Osteocyte (in vitro differentiated cells): ENCODE measurements around the gene LPIN3. TPM values are rescaled to one million over a fixed set of nuclear protein-coding genes. Genes with fewer than 3 reads are reported as not detected.

Source experiments
- DNase-seq: peaks from one replicate; pipeline ENCODE4 v3.0.0; 2021; ENCODE audit warnings: mixed read lengths; ENCODE audit not compliant: unreplicated experiment; ENCODE audit errors: extremely low spot score
- H3K27ac Mint-ChIP-seq: one replicate; pipeline ENCODE4 v1.8.0; 2021; ENCODE audit warnings: mild to moderate bottlenecking, mixed read lengths; ENCODE audit not compliant: unreplicated experiment
- H3K27me3 Mint-ChIP-seq: one replicate; pipeline ENCODE4 v1.8.0; 2021; ENCODE audit warnings: mixed read lengths; ENCODE audit not compliant: unreplicated experiment
- H3K36me3 Mint-ChIP-seq: one replicate; pipeline ENCODE4 v1.8.0; 2021; ENCODE audit warnings: mixed read lengths; ENCODE audit not compliant: unreplicated experiment
- H3K4me1 Mint-ChIP-seq: one replicate; pipeline ENCODE4 v1.8.0; 2021; ENCODE audit warnings: mixed read lengths; ENCODE audit not compliant: unreplicated experiment
- H3K4me3 Mint-ChIP-seq: one replicate; pipeline ENCODE4 v1.8.0; 2021; ENCODE audit warnings: mild to moderate bottlenecking, moderate library complexity, mixed read lengths; ENCODE audit not compliant: unreplicated experiment
- H3K9me3 Mint-ChIP-seq: one replicate; pipeline ENCODE4 v1.8.0; 2021; ENCODE audit warnings: mixed read lengths; ENCODE audit not compliant: unreplicated experiment
- CTCF ChIP-seq: fragments of 200-600 bp; sonication (generic); IDR thresholded peaks from 2 replicates; pipeline ENCODE4 v1.5.0; 2021; ENCODE audit warnings: antibody characterized with exemption, mild to moderate bottlenecking, moderate library complexity
- total RNA-seq: library from RNA; stranded (reverse); gene quantifications from 2 replicates; pipeline ENCODE4 v1.2.1, GENCODE V29; 2021

Gene LPIN3
- total RNA-seq, 1 donor from 2014 or later = 2.9 TPM

GRCh38 chr20:41300886-41301285, 39.7 kb upstream of the LPIN3 start:
- Mint-ChIP-seq H3K4me1 (peaks cover 5% of the 10 kb centered on the region), H3K9me3 (no peaks in the 10 kb centered on the region), H3K36me3 (no peaks in the 10 kb centered on the region), H3K27ac (no peak overlapping the region), H3K4me3 (no peak overlapping the region), H3K27me3 (no peaks in the 10 kb centered on the region)
- no peak for TF ChIP-seq CTCF
- DNase-seq = no peak

GRCh38 chr20:41304002-41304401, 36.6 kb upstream of the LPIN3 start:
- Mint-ChIP-seq H3K36me3 (no peaks in the 10 kb centered on the region), H3K9me3 (no peaks in the 10 kb centered on the region), H3K4me3 (no peak overlapping the region), H3K27ac (no peak overlapping the region), H3K27me3 (no peaks in the 10 kb centered on the region), H3K4me1 (peaks cover 14% of the 10 kb centered on the region)
- no peak for TF ChIP-seq CTCF
- DNase-seq = no peak

- Mint-ChIP-seq H3K9me3 (no peaks in the 10 kb centered on the region), H3K36me3 (no peaks in the 10 kb centered on the region), H3K27me3 (no peaks in the 10 kb centered on the region), H3K27ac (no peak overlapping the region), H3K4me1 (peaks cover 16% of the 10 kb centered on the region), H3K4me3 (no peak overlapping the region)
- no peak for DNase-seq
- TF ChIP-seq CTCF = no peak
Measured at GRCh38 chr20:41304424-41305079, 36.1 kb upstream of the LPIN3 start.

GRCh38 chr20:41306061-41306727, 34.4 kb upstream of the LPIN3 start:
- DNase-seq = no peak
- no peak overlapping the region for H3K27ac Mint-ChIP-seq
- no peaks in the 10 kb centered on the region for H3K27me3 Mint-ChIP-seq
- TF ChIP-seq CTCF = no peak
- H3K4me3 Mint-ChIP-seq = no peak overlapping the region
- no peaks in the 10 kb centered on the region for H3K36me3 Mint-ChIP-seq
- H3K9me3 Mint-ChIP-seq = no peaks in the 10 kb centered on the region
- H3K4me1 Mint-ChIP-seq = peaks cover 24% of the 10 kb centered on the region

GRCh38 chr20:41307021-41307420, 33.6 kb upstream of the LPIN3 start:
- TF ChIP-seq CTCF = no peak
- no peaks in the 10 kb centered on the region for H3K36me3 Mint-ChIP-seq
- no peaks in the 10 kb centered on the region for H3K9me3 Mint-ChIP-seq
- H3K27ac Mint-ChIP-seq = no peak overlapping the region
- H3K27me3 Mint-ChIP-seq = no peaks in the 10 kb centered on the region
- DNase-seq = no peak
- H3K4me3 Mint-ChIP-seq = no peak overlapping the region
- H3K4me1 Mint-ChIP-seq = peaks cover 31% of the 10 kb centered on the region
